PFSK-1 (cell line): ENCODE results near the gene RAB6A.

Source experiments
- FOXP2 ChIP-seq: optimal IDR thresholded peaks from 2 replicates; pipeline ENCODE3; 2011; ENCODE audit warnings: borderline replicate concordance, control low read depth, inconsistent platforms; ENCODE audit not compliant: insufficient read depth; ENCODE audit errors: extremely low read length, extremely low read depth
- POLR2AphosphoS5 ChIP-seq: IDR thresholded peaks from 2 replicates; pipeline ENCODE4 v1.6.1; 2012; ENCODE audit warnings: low read depth, mild to moderate bottlenecking, control low read depth, low read length, moderate library complexity
- REST ChIP-seq, 2 experiments: IDR thresholded peaks; 2 replicates each; pipeline versions ENCODE4 v1.6.1 to v1.8.0; 2011 to 2012; ENCODE audit warnings: low read depth in 2 of 2, low read length in 2 of 2, control low read depth in 1 of 2, inconsistent platforms in 1 of 2, mild to moderate bottlenecking in 1 of 2, moderate library complexity in 1 of 2; ENCODE audit not compliant: insufficient read depth in 1 of 2
- SIN3A ChIP-seq: IDR thresholded peaks from 2 replicates; pipeline ENCODE4 v1.6.1; 2012; ENCODE audit warnings: mild to moderate bottlenecking, low read length, moderate library complexity, borderline replicate concordance; ENCODE audit not compliant: insufficient read depth
- TAF1 ChIP-seq: IDR thresholded peaks from 2 replicates; pipeline ENCODE4 v1.6.1; 2012; ENCODE audit warnings: low read length, control low read depth, borderline replicate concordance; ENCODE audit not compliant: insufficient read depth

Gene RAB6A

GRCh38 chr11:73664877-73665276 lies 96.0 kb downstream of the RAB6A start:
- no peak for TF ChIP-seq REST (IDR thresholded peaks at IDR 0.05; ENCODE audit: insufficient read depth in 1 of 2, low read depth in 2 of 2, low read length in 2 of 2)
- TF ChIP-seq POLR2AphosphoS5 = no peak
- no peak for TF ChIP-seq FOXP2
- no peak for TF ChIP-seq SIN3A
- no peak for TF ChIP-seq TAF1

- no peak for TF ChIP-seq REST (IDR thresholded peaks at IDR 0.05; ENCODE audit: insufficient read depth in 1 of 2, low read depth in 2 of 2, low read length in 2 of 2)
Measured at GRCh38 chr11:73663604-73664495, 97.0 kb downstream of the RAB6A start.

GRCh38 chr11:73662445-73663157 lies 98.3 kb downstream of the RAB6A start:
- TF ChIP-seq TAF1 (no peak), POLR2AphosphoS5 (no peak), SIN3A (no peak), REST (IDR thresholded peaks at IDR 0.05; ENCODE audit: insufficient read depth in 1 of 2, low read depth in 2 of 2, low read length in 2 of 2) (no peak), FOXP2 (no peak)

- TF ChIP-seq POLR2AphosphoS5 (no peak), TAF1 (no peak), SIN3A (no peak), REST (IDR thresholded peaks at IDR 0.05; ENCODE audit: insufficient read depth in 1 of 2, low read depth in 2 of 2, low read length in 2 of 2) (no peak), FOXP2 (no peak)
Measured at GRCh38 chr11:73661035-73661628, 99.7 kb downstream of the RAB6A start.
